HG03571 (cell line): ENCODE data around the gene TXNDC16.
A peak's percentile ranks its signal among the peaks of the same experiment; 100 is the strongest.
"Not testable (repeated sequence)": the region's sequence is repeated elsewhere in the genome, so short reads cannot be mapped to it uniquely, and the experiment has no call there.

Source experiments
- ATAC-seq: cut with Tn5 transposase; IDR thresholded peaks from one replicate; pipeline ENCODE4 v1.9.1; 2021; ENCODE audit not compliant: unreplicated experiment

TXNDC16 gene, protein sequence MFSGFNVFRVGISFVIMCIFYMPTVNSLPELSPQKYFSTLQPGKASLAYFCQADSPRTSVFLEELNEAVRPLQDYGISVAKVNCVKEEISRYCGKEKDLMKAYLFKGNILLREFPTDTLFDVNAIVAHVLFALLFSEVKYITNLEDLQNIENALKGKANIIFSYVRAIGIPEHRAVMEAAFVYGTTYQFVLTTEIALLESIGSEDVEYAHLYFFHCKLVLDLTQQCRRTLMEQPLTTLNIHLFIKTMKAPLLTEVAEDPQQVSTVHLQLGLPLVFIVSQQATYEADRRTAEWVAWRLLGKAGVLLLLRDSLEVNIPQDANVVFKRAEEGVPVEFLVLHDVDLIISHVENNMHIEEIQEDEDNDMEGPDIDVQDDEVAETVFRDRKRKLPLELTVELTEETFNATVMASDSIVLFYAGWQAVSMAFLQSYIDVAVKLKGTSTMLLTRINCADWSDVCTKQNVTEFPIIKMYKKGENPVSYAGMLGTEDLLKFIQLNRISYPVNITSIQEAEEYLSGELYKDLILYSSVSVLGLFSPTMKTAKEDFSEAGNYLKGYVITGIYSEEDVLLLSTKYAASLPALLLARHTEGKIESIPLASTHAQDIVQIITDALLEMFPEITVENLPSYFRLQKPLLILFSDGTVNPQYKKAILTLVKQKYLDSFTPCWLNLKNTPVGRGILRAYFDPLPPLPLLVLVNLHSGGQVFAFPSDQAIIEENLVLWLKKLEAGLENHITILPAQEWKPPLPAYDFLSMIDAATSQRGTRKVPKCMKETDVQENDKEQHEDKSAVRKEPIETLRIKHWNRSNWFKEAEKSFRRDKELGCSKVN

GRCh38 chr14:52552063-52552988 lies at the start of gene TXNDC16, which contains the start of gene GPR137C:
Gene TXNDC16, minus strand, starts transcription at chr14:52552505. Its CDS starts 8,948 bp downstream, at chr14:52543557.
Gene GPR137C, plus strand, starts transcription at chr14:52552836. Its CDS starts 312 bp downstream, at chr14:52553148.
- peak; percentile 94 for ATAC-seq

DNA sequence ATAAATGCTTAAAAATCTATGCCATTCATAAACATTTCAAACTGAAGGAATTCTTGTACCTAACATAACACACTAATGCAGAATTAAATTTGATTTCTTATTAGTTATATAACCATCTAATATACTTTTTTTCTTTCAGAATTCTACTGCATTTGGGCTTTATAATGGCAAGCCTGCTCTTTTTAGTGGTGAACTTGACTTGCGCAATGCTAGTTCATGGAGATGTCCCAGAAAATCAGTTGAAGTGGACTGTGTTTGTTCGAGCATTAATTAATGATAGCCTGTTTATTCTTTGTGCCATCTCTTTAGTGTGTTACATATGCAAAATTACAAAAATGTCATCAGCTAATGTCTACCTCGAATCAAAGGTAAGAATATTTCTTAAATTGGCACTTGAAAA lies 47.7 kb upstream of the TXNDC16 start:
- no peak for ATAC-seq

DNA sequence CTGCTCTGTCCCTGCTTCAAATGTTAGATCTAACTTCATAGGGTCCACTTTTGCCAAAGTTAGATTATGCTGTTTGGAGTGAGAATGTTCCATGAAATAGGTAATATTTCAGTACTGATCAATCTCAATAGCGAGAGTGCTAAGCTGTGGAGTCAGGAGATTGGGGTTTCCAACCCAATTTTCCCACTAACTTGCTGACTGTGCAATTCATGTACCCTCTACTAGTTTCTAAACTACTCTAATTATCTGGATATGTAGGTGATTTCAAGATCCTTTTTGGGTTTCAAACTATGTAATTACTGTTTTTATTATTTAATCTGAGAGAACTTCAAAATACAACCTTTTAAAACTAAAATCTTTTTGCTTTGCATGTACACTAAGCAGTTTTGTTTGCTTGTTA lies 46.3 kb upstream of the TXNDC16 start:
- no peak for ATAC-seq

DNA sequence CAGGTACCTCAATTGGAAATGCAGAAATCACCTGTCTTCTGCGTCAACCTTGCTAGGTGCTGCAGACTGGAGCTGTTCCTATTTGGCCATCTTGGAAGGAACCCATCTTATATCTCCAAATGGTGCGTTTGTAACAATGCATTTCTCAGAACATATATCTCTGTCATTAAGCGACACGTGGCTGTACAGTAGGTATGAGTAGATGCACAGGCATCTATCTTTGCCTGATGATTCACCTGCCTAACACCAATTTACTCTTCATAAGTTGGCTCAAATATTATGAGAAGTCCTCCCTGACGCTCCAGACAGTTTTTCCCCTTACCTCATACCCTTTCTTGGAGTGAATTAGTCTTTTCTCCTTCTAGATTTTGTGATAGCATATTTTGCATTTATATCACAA lies 44.6 kb upstream of the TXNDC16 start:
- no peak for ATAC-seq

DNA sequence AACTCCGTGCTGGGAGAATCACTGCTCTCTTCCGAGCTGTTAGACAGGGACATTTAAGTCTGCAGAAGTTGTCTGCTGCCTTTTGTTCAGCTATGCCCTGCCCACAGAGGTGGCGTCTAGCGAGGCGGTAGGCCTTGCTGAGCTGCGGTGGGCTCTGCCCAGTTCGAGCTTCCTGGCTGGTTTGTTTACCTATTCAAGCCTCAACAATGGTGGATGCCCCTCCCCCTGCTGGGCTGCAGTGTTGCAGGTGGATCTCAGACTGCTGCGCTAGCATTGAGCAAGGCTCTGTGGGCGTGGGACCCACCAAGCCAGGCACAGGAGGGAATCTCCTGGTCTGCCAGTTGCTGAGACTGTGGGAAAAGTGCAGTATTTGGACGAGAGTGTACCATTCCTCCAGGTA lies 44.0 kb upstream of the TXNDC16 start:
- ATAC-seq = no peak

DNA sequence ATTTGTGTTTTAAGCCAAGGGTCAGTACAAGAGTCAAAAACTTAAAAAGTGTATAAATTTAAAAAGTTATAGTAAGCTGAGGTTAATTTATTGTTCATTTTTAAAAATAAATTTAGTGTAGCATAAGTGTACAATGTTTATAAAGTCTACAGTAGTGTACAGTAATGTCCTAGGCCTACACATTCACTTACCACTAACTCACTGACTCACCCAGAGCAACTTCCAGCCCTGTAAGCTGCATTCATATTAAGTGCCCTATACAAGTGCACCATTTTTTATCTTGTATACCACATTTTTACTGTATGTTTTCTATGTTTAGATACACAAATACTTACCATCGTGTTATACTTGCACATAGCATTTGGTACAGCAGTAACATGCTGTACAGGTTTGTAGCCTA lies 38.0 kb upstream of the TXNDC16 start:
- no peak for ATAC-seq

- ATAC-seq = no peak
Observed at GRCh38 chr14:52589646-52590045, 37.3 kb upstream of the TXNDC16 start.

GRCh38 chr14:52583544-52583943 lies 31.2 kb upstream of the TXNDC16 start:
- ATAC-seq = no peak

- ATAC-seq = no peak
Observed at GRCh38 chr14:52575858-52576257, 23.6 kb upstream of the TXNDC16 start.

GRCh38 chr14:52568454-52568853 lies 16.1 kb upstream of the TXNDC16 start:
- not testable (repeated sequence) for ATAC-seq

DNA sequence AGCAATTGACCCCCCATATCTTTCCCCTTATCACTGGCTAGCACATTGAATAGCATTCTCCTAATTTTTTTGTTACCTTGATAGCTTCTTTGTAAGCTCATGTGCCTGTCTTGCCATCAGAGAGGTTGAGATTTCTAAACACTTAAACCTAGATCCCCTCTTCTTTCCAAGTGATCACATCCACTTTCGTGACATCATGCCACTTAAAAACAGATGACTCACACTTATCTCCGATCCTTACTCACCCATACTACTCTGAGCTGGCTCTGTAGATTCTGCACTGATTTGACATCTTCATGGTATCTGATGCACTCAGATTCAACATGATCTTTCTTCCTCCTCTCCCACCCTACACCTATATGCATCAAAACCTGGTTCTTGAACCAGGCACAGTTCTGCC lies 10.8 kb upstream of the TXNDC16 start:
- ATAC-seq = no peak

GRCh38 chr14:52558688-52559087 lies 6.4 kb upstream of the TXNDC16 start:
- ATAC-seq = no peak

DNA sequence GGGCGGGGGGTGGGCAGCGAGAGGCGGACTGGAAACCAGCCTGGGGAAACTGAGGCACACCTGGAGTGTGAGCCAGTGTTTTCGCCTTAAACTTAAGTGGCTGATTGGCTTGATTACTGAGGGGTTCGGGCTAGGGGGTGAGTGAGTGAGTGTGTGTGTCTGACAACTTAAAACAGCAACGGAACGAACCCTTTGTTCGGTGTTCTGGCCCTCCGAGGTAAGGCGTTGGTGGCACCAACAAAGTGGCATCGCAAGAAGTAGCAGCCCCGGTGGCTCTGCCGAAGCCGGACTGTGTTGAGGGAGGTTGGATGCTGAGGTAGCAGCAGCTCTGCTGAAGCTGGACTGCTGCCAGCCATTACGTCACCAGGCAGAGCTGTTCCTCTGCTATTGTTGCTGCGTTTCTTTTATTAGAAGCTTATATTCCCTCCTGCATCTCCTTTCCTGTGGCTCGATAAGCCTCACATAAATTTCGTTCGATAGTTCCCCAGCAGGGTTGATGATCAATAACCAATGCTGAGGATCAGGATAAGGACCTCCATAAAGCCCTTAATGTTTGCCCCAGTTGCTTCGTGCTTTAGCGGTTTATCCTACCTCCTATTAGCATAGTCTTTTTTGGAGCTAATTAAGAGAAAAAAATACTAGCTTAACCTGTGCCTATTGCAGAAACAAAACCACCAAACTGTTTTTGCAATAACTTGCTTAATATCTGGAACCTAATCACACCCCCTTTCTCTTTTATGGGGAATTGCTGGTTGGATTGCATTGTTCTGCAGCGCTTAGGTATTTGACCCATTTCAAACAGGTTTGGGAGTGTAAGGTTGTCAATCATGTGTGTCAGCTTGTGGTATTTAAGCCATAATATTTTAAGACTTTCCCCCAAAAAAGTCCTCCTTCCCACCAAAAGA lies 1.6 kb upstream of the TXNDC16 start:
- ATAC-seq = no peak

DNA sequence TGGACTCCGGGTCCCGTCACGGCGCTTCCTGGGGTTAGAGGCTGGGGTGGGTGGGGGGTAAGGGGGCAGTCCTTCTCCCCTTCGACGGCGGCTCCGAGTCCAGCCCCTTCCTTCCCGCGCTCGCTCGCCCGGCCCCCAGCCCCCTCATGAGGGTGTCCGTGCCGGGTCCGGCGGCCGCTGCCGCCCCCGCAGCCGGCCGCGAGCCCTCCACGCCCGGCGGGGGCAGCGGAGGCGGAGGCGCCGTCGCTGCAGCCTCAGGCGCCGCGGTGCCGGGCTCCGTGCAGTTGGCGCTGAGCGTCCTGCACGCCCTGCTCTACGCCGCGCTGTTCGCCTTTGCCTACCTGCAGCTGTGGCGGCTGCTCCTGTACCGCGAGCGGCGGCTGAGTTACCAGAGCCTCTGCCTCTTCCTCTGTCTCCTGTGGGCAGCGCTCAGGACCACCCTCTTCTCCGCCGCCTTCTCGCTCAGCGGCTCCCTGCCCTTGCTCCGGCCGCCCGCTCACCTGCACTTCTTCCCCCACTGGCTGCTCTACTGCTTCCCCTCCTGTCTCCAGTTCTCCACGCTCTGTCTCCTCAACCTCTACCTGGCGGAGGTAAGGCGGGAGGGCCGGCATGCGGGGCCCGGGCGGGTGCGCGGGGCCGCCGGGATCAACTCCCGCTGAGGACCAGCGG lies 831 bp upstream of the TXNDC16 start:
- peak; percentile 20 for ATAC-seq

- no peak for ATAC-seq
Observed at GRCh38 chr14:52551696-52552062, 626 bp downstream of the TXNDC16 start.

- ATAC-seq = no peak
Observed at GRCh38 chr14:52551205-52551604, 1.1 kb downstream of the TXNDC16 start.

GRCh38 chr14:52550661-52551060 lies 1.6 kb downstream of the TXNDC16 start:
- no peak for ATAC-seq

DNA sequence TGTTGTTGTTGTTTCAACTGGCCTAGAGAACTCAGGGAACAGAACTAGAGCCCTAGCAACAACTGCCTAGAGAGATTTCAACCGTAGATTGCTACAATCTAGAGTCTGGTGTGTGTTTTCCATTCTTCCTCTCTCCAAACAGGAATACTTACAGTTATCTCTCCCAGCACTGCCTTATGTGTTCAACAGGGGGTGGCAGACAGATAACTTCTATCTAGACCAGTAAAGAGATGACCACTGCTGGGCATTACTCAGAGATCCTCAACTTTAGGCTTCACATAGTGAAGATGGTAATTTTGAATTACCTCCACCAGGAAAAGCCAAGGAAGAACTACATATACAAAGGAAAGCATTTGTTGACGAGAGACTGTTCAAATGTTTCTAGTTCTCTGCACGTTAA lies 4.8 kb downstream of the TXNDC16 start:
- ATAC-seq = no peak

GRCh38 chr14:52547027-52547426 lies 5.3 kb downstream of the TXNDC16 start:
- ATAC-seq = no peak

DNA sequence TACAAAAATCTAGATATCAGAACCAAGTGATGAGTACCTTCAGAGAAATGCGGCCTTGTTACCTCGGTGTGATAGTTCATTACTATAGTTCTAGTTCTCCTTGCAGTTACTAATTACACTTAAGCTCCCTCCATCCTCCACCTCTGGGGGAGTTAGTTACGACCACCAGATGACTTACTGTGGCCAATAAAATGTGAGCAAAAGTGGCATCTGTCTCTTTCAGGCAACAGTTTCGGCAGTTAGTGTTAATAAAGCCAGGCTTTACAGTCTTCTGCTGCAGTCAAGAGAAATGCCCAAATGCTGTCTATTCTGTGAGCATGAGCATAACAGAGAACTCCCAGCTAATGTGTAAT lies 6.0 kb downstream of the TXNDC16 start:
- ATAC-seq = no peak
